ENCODE measurements around the gene ADARB2.
"Not testable (repeated sequence)": the region's sequence is repeated elsewhere in the genome, so short reads cannot be mapped to it uniquely, and the experiment has no call there.

The ADARB2 gene

DNA sequence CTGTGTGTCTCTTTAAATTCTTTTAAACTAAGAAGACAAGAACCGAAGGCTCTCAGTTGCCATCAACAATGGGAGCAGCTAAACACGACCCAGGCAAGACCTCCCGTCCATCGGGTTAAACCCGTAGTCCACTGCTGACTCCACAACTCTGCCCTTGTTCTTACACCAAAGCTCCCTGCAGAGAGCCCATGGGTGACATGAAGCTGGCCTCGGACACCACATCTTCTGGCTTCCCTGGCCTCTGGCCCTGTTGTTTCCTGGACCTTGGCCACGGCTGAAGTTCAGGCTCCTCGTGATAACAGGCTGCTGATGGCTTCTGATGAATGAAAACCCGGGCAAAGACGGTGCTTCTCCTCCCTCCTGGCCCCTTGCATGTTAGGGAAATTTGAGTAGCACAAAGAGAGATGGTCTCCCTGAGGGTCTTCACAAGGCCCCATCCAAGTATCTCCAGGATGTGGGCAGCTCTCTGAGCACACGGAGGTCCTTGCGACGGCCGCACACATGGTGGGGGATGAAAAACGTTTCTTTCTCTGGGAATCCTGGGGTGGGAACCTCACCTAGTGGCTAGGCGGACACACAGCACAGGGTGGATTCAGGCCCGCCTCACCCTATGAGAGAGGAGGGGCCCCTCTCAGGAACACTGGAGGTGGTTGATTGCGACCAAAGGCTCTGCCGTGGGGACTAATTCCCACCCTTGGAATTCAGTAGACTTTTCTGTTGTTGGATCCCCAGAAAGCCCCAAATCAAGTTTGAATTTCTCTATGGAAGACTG is 271.1 kb downstream of the ADARB2 start:
- H3K27me3 ChIP-seq (ENCODE audit: control insufficient read depth in 3 of 3, insufficient read depth in 3 of 3, low read depth in 1 of 3, low read length in 3 of 3), result peaks cover 0 to 2% (median 0%) of the 10 kb centered on the region in 3 experiments
- no peak overlapping the region for H4K91ac ChIP-seq (ENCODE audit: low read depth, low read length, poor library complexity)
- no peak overlapping the region for H2BK5ac ChIP-seq (ENCODE audit: low read length)
- peaks cover 0 to 18% of the 10 kb centered on the region in 2 donors for H3K4me1 ChIP-seq (ENCODE audit: control insufficient read depth in 2 of 2, insufficient read depth in 1 of 2, low read depth in 1 of 2, low read length in 2 of 2)
- H3K4me2 ChIP-seq (ENCODE audit: insufficient read depth, low read length, poor library complexity, severe bottlenecking), result no peak overlapping the region
- H3K27ac ChIP-seq (replicated peaks; ENCODE audit: low read length), result no peak overlapping the region
- no peaks in the 10 kb centered on the region for H3K79me1 ChIP-seq (ENCODE audit: low read depth, low read length)
- no peak overlapping the region for H3K23ac ChIP-seq (ENCODE audit: low read depth, low read length, poor library complexity)
- no peak overlapping the region for H4K8ac ChIP-seq (ENCODE audit: low read depth, low read length)
- WGBS, 2 donors (ENCODE audit: extremely low coverage in 2 of 2, insufficient read length in 2 of 2, insufficient replicate concordance in 1 of 2), result no CpG with 5 or more reads among the region's 19 CpGs
- no peaks in the 10 kb centered on the region for H3K9me3 ChIP-seq (replicated peaks in 1 of 2; ENCODE audit: control insufficient read depth in 2 of 2, insufficient read depth in 1 of 2, low read depth in 1 of 2, low read length in 2 of 2)
- no peak overlapping the region for H3K4ac ChIP-seq (ENCODE audit: low read length)
- H2BK12ac ChIP-seq (ENCODE audit: low read length), result no peak overlapping the region
- H3K9ac ChIP-seq (ENCODE audit: low read depth, low read length, poor library complexity), result no peak overlapping the region
- DNase-seq (ENCODE audit: low spot score), result no peak
- no peak overlapping the region for H2BK120ac ChIP-seq (ENCODE audit: low read depth, low read length)
- H3K36me3 ChIP-seq (replicated peaks in 1 of 2; ENCODE audit: control insufficient read depth in 2 of 2, insufficient read depth in 2 of 2, low read length in 2 of 2), result peaks cover 0 to 2% of the 10 kb centered on the region in 2 donors
- no peak overlapping the region for H3K14ac ChIP-seq (ENCODE audit: low read length)
- H3K18ac ChIP-seq (ENCODE audit: low read length), result no peak overlapping the region
- no peak overlapping the region for H2BK15ac ChIP-seq (ENCODE audit: low read length)
- no peak overlapping the region for H2AK5ac ChIP-seq (ENCODE audit: low read depth, low read length)
- no peak overlapping the region for H3K4me3 ChIP-seq (ENCODE audit: low read length in 2 of 2)
- H2AFZ ChIP-seq (ENCODE audit: low read length), result no peak overlapping the region

GRCh38 chr10:1465418-1465911 is 271.9 kb downstream of the ADARB2 start:
- Histone ChIP-seq H2BK120ac (ENCODE audit: low read depth, low read length) (no peak overlapping the region), H4K8ac (ENCODE audit: low read depth, low read length) (no peak overlapping the region), H2BK5ac (ENCODE audit: low read length) (no peak overlapping the region), H3K9me3 (replicated peaks in 1 of 2; ENCODE audit: control insufficient read depth in 2 of 2, insufficient read depth in 1 of 2, low read depth in 1 of 2, low read length in 2 of 2) (no peaks in the 10 kb centered on the region), H3K79me1 (ENCODE audit: low read depth, low read length) (no peaks in the 10 kb centered on the region), H3K4me2 (ENCODE audit: insufficient read depth, low read length, poor library complexity, severe bottlenecking) (no peak overlapping the region), H2BK12ac (ENCODE audit: low read length) (no peak overlapping the region), H2AK5ac (ENCODE audit: low read depth, low read length) (peak overlapping the region; percentile 1), H3K18ac (ENCODE audit: low read length) (no peak overlapping the region), H3K27ac (replicated peaks; ENCODE audit: low read length) (no peak overlapping the region), H3K4me1 (ENCODE audit: control insufficient read depth in 2 of 2, insufficient read depth in 1 of 2, low read depth in 1 of 2, low read length in 2 of 2) (peaks cover 0 to 18% of the 10 kb centered on the region in 2 donors), H3K4ac (ENCODE audit: low read length) (no peak overlapping the region), H2BK15ac (ENCODE audit: low read length) (no peak overlapping the region), H3K23ac (ENCODE audit: low read depth, low read length, poor library complexity) (no peak overlapping the region), H3K4me3 (ENCODE audit: low read length in 2 of 2) (no peak overlapping the region), H3K14ac (ENCODE audit: low read length) (no peak overlapping the region), H2AFZ (ENCODE audit: low read length) (no peak overlapping the region), H4K91ac (ENCODE audit: low read depth, low read length, poor library complexity) (no peak overlapping the region), H3K27me3 (ENCODE audit: control insufficient read depth in 3 of 3, insufficient read depth in 3 of 3, low read depth in 1 of 3, low read length in 3 of 3) (peaks cover 0 to 2% (median 0%) of the 10 kb centered on the region in 3 experiments), H3K36me3 (replicated peaks in 1 of 2; ENCODE audit: control insufficient read depth in 2 of 2, insufficient read depth in 2 of 2, low read length in 2 of 2) (peaks cover 0 to 2% of the 10 kb centered on the region in 2 donors), H3K9ac (ENCODE audit: low read depth, low read length, poor library complexity) (no peak overlapping the region)
- no CpG with 5 or more reads among the region's 19 CpGs for WGBS, 2 donors (ENCODE audit: extremely low coverage in 2 of 2, insufficient read length in 2 of 2, insufficient replicate concordance in 1 of 2)
- DNase-seq (ENCODE audit: low spot score), result no peak

DNA sequence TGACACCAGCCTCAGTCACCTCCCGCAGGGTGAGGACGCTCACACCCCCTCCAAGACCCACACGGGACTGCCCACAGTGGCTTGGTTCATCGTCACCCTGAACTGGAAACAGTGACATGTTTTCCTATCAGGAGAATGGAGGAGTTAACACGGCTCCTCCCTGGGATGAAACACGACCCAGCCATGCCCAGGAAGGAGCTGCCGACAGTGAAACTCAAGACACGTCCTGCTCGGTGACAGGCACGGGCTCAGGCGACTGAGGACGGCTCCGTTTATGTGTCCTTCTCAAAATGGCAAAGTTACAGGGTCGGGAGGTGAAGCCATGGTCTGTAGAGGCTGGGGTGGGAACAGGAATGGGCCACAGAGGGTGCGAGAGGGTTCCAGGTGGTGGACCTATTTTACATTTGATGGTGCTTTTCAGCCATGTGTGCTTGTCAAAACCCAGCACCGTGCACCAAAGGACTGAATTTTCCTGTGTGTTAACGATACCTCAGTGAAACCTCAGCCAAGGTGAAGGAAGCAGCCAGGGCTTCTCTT is 272.4 kb downstream of the ADARB2 start:
- Histone ChIP-seq H2BK12ac (ENCODE audit: low read length) (no peak overlapping the region), H4K8ac (ENCODE audit: low read depth, low read length) (no peak overlapping the region), H2AK5ac (ENCODE audit: low read depth, low read length) (peak overlapping the region; percentile 1), H3K4me3 (ENCODE audit: low read length in 2 of 2) (no peak overlapping the region), H3K14ac (ENCODE audit: low read length) (peak overlapping the region; percentile 82), H3K4me1 (ENCODE audit: control insufficient read depth in 2 of 2, insufficient read depth in 1 of 2, low read depth in 1 of 2, low read length in 2 of 2) (peaks cover 0 to 18% of the 10 kb centered on the region in 2 donors), H2BK15ac (ENCODE audit: low read length) (no peak overlapping the region), H4K91ac (ENCODE audit: low read depth, low read length, poor library complexity) (no peak overlapping the region), H3K27ac (replicated peaks; ENCODE audit: low read length) (no peak overlapping the region), H3K27me3 (ENCODE audit: control insufficient read depth in 3 of 3, insufficient read depth in 3 of 3, low read depth in 1 of 3, low read length in 3 of 3) (peaks cover 0 to 2% (median 0%) of the 10 kb centered on the region in 3 experiments), H3K4me2 (ENCODE audit: insufficient read depth, low read length, poor library complexity, severe bottlenecking) (no peak overlapping the region), H2AFZ (ENCODE audit: low read length) (no peak overlapping the region), H3K79me1 (ENCODE audit: low read depth, low read length) (no peaks in the 10 kb centered on the region), H3K36me3 (replicated peaks in 1 of 2; ENCODE audit: control insufficient read depth in 2 of 2, insufficient read depth in 2 of 2, low read length in 2 of 2) (peaks cover 0 to 2% of the 10 kb centered on the region in 2 donors), H2BK5ac (ENCODE audit: low read length) (no peak overlapping the region), H3K9me3 (replicated peaks in 1 of 2; ENCODE audit: control insufficient read depth in 2 of 2, insufficient read depth in 1 of 2, low read depth in 1 of 2, low read length in 2 of 2) (no peaks in the 10 kb centered on the region), H3K18ac (ENCODE audit: low read length) (peak overlapping the region; percentile 20), H3K4ac (ENCODE audit: low read length) (no peak overlapping the region), H3K9ac (ENCODE audit: low read depth, low read length, poor library complexity) (peak overlapping the region; percentile 50), H3K23ac (ENCODE audit: low read depth, low read length, poor library complexity) (no peak overlapping the region), H2BK120ac (ENCODE audit: low read depth, low read length) (no peak overlapping the region)
- DNase-seq (ENCODE audit: low spot score), result no peak
- no CpG with 5 or more reads among the region's 17 CpGs for WGBS, 2 donors (ENCODE audit: extremely low coverage in 2 of 2, insufficient read length in 2 of 2, insufficient replicate concordance in 1 of 2)

- no CpG with 5 or more reads among the region's 26 CpGs for WGBS, 2 donors (ENCODE audit: extremely low coverage in 2 of 2, insufficient read length in 2 of 2, insufficient replicate concordance in 1 of 2)
- H2AK5ac ChIP-seq (ENCODE audit: low read depth, low read length); H3K27me3 ChIP-seq (ENCODE audit: control insufficient read depth in 3 of 3, insufficient read depth in 3 of 3, low read depth in 1 of 3, low read length in 3 of 3): not testable (repeated sequence)
Measured at GRCh38 chr10:1463971-1464370, 273.4 kb downstream of the ADARB2 start.

More at GRCh38 chr10:1463971-1464370, 273.4 kb downstream of the ADARB2 start:
- H2BK12ac ChIP-seq (ENCODE audit: low read length); H3K4me3 ChIP-seq (ENCODE audit: low read length in 2 of 2); H3K9me3 ChIP-seq (replicated peaks in 1 of 2; ENCODE audit: control insufficient read depth in 2 of 2, insufficient read depth in 1 of 2, low read depth in 1 of 2, low read length in 2 of 2); H3K4me2 ChIP-seq (ENCODE audit: insufficient read depth, low read length, poor library complexity, severe bottlenecking); DNase-seq (ENCODE audit: low spot score); H2AFZ ChIP-seq (ENCODE audit: low read length); H3K36me3 ChIP-seq (replicated peaks in 1 of 2; ENCODE audit: control insufficient read depth in 2 of 2, insufficient read depth in 2 of 2, low read length in 2 of 2); H3K27ac ChIP-seq (replicated peaks; ENCODE audit: low read length); H3K4ac ChIP-seq (ENCODE audit: low read length); H3K79me1 ChIP-seq (ENCODE audit: low read depth, low read length); H4K8ac ChIP-seq (ENCODE audit: low read depth, low read length); H2BK120ac ChIP-seq (ENCODE audit: low read depth, low read length); H2BK5ac ChIP-seq (ENCODE audit: low read length); H2BK15ac ChIP-seq (ENCODE audit: low read length): not testable (repeated sequence)
- Histone ChIP-seq H3K4me1 (ENCODE audit: control insufficient read depth in 2 of 2, insufficient read depth in 1 of 2, low read depth in 1 of 2, low read length in 2 of 2) (peaks cover 0 to 14% of the 10 kb centered on the region in 2 donors), H3K18ac (ENCODE audit: low read length) (peak overlapping the region; percentile 27), H3K9ac (ENCODE audit: low read depth, low read length, poor library complexity) (peak overlapping the region; percentile 21), H3K14ac (ENCODE audit: low read length) (peak overlapping the region; percentile 47), H4K91ac (ENCODE audit: low read depth, low read length, poor library complexity) (peak overlapping the region; percentile 64), H3K23ac (ENCODE audit: low read depth, low read length, poor library complexity) (peak overlapping the region; percentile 70)
